ENCODE results near the gene AFAP1L1. TPM values are rescaled to one million over a fixed set of nuclear protein-coding genes. Genes with fewer than 3 reads are reported as not detected.

Gene AFAP1L1
- total RNA-seq, 1 experiment from 2014 or later = 2.0 TPM

DNA sequence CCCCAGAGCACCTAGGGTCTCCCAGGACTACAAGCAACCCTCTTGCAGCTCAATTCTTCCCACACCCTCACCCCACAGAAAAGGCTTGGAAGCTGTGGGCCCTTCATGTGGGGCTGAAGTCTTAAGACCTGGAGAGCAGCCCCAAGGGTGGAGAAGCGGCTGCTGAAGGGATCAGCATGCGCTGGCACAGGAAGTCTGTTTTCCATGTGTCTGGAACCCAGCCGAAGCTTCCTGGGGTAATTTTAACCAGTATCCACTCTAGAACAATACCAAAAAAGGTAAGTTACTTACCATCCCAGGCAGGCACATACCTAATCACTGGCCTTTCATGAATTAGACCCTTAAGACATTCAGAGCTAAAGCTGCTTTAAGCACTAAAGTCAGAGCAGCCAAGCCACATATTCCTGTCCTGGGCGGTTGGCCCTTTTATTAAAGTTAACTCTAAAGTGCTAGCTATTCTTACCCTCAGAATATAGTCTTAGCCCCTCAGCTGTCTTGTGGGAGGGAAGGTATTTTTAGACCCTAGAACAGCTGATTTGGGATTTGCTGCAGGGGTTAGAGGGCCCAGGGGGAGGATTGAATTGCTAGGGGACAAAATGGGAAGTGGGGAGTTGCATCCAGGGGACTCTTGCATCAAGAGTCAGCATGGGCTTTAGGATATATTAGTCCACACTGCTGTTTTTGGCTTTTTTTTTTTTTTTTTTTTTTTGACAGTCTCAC, 100.6 kb downstream of the AFAP1L1 start:
- no peak for DNase-seq (ENCODE audit: low spot score)

DNA sequence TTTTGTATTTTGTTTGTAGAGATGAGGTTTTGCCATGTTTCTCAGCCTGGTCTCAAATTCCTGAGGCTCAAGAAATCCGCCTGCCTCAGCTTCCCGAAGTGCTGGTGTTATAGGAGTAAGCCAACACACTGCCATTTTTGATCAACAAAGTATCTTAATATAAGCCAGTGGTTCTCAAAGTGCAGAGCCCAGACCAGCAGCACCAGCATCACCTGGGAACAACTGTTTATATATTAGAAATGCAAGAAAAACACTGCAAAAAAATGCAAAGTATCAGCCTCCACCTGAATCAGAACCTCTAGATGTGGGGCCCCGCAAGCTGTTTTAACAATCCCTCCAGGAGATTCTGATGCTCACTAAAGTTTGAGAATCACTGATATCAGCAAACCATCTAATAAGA, 101.3 kb downstream of the AFAP1L1 start:
- no peak for DNase-seq (ENCODE audit: low spot score)

DNA sequence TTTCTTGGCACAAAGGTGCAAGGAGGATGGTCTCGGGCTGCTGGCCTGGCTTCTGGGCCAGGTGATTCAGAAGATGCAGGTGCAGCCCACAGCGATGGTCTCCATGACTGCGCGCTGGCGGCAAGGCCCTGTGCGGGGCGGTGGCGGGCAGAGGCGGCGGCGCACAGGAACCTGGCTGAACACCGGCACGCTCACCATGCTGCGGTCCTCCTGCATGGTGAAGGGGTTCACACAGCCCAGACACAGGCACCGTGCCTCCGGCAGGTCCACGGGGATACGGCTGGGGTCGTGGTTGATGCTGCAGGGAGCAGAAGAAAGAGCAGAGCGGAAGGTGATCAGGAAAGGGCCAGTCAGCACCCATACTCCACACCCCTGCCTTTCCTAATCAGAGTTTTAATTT, 102.6 kb downstream of the AFAP1L1 start:
- no peak for DNase-seq (ENCODE audit: low spot score)

DNA sequence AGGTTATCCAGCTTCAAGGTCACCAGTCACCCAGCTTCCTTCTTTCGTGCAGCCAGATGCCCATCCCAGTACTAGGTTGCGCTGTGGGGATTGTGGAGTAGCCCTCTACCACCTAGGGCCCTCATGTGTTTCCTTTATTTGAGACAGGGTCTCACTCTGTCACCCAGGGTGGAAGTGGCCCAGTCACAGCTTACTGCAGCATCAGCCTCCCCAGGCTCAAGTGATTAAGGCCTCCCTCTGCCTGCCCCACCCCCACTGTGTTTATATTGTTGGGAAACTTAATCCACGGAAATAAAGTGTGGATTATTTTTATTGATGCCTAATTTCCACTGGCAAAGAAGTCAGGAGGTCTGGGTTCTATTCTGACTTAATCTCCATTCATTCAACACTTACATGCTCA, 103.1 kb downstream of the AFAP1L1 start:
- no peak for DNase-seq (ENCODE audit: low spot score)

DNA sequence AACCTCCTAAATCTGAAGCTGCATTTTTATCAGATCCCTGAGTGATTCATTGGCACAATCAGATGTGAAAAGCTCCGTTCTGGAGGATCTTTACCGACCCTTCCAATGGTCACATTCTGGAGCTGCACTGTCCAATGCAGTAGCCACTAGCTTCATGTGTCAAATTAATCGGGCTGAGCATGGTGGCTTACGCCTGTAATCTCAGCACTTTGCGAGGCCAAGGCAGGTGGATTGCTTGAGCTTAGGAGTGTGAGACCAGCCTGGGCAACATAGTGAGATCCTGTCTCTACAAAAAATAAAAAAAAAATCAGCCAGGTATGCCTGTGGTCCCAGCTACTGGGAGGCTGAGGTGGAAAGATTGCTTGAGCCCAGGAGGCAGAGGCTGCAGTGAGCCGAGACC, 103.8 kb downstream of the AFAP1L1 start:
- no peak for DNase-seq (ENCODE audit: low spot score)

- no peak for DNase-seq (ENCODE audit: low spot score)
These were observed 104.4 kb downstream of the AFAP1L1 start for GRCh38 chr5:149376104-149376503.

DNA sequence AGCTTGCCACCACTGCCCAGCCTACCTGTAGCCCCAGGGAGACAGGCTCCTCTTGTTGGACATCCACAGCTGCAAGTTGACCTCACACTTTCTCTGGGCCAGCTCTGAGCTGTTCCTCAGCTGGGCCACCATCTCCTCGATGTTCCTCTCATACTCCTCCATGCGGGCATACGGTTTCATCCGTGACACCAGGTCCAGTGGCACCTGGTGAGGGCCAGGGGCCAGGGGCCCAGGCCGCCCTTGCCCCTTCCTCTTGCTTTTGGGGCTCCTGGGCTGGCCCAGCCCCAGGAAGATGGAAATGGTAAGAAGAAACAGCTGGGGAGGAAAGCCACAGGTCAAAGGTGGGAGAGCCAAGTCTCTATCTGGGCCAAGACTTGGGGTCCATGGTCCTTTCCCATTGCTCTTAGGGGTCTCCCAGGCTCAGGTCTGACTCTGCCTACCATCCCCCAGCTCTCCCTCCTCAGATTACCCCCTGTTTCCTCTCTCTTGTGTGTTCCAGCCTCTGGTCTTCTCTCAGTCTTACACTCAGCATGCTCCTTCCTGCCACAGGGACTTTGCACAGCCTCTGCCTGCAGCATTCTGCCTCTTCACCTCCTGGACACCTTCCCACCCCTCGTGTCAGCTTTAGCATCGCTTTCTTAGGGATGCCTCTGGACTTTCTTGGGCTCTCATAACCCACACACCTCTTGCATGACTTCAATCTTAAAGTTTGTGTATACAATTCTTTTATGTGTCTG, 105.2 kb downstream of the AFAP1L1 start:
- DNase-seq (ENCODE audit: low spot score) = no peak

GRCh38 chr5:149378241-149378820, 106.7 kb downstream of the AFAP1L1 start:
- no peak for DNase-seq (ENCODE audit: low spot score)

DNA sequence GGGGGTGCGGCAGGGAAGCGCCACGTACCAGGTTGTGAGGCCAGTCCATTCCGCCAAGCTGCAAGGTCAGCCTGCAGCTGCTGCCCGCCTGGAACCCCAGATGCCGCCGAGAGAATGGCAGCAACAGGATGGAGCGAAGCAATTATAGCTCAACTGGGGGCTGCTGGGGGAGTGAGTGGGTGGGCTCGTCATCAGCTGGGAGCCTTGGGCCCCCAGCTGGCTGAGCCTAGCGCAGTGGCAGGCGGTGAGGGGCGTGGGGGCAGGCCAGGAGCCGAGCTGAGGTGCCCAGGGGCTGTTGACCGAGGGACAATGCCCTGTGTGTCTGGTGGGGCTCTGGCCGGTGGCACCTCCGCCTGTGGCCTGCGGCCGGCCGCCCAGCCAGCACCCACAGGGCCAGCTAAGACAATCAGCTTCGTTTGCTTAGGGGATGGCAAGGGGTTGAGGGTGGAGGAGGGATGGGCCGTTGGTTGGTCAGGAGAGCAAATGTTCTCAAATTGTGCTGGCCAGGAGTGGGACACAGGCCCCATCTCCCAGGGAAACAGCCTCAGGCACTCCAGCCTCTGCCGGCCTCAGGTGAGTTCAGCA, 107.6 kb downstream of the AFAP1L1 start, which contains the start of gene IL17B:
Gene IL17B (minus strand): TSS at position 116 of the 585 bp plus-strand sequence. CDS start 67 bp downstream, at position 49.
- DNase-seq (ENCODE audit: low spot score) = no peak

DNA sequence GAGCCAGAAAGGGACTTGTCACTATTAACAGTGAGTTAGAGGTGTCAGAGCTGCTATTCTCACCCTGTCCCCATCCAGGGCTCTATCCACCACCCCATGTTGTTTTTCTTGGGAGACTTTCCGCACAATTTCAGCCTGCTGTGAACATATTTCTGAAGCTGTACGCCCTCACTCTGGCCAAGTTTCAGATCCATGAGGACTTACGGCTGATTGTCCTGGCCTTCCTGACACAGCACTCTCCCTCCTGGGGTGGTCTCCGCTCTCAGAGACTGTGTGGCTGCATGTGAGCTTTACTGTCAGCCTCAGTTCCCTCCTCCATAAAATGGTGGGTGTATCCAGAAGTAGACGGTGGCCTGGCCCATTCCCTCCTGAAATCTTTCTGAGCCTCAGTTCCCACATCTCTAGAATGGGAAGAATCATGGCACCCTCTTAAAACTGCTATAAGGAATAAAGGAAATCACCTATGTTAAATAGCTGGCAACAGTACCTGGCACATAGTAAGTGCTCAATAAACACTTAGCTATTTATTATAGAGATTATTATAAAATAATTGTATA, 108.2 kb downstream of the AFAP1L1 start:
- no peak for DNase-seq (ENCODE audit: low spot score)

- no peak for DNase-seq (ENCODE audit: low spot score)
These were observed 108.9 kb downstream of the AFAP1L1 start for GRCh38 chr5:149380466-149381121.

GRCh38 chr5:149381261-149381985, 109.8 kb downstream of the AFAP1L1 start:
- no peak for DNase-seq (ENCODE audit: low spot score)

GRCh38 chr5:149381986-149382338, 110.3 kb downstream of the AFAP1L1 start:
- peak; percentile 61 for DNase-seq (ENCODE audit: low spot score)

GRCh38 chr5:149382517-149383220, 111.0 kb downstream of the AFAP1L1 start:
- no peak for DNase-seq (ENCODE audit: low spot score)

GRCh38 chr5:149383399-149383798, 111.7 kb downstream of the AFAP1L1 start:
- no peak for DNase-seq (ENCODE audit: low spot score)

DNA sequence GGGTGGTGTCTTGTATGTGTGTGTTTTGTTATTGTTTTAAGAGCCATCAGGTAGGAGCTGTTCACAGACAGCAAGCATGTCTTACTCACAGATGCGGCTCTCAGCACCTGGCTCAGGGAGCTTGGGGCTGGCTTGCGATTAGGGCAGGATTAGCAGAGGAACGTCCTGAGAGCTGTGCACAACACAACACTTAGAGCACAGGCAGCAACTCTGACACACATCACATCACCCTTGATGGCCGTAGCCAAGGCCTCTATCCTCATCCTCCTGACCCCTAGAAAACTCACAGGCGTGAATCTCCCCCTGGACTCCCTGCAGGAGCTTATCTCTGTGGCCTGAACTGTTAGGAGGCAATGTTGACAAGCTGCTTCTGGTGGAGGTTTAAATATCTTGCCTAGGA, 114.5 kb downstream of the AFAP1L1 start:
- no peak for DNase-seq (ENCODE audit: low spot score)

DNA sequence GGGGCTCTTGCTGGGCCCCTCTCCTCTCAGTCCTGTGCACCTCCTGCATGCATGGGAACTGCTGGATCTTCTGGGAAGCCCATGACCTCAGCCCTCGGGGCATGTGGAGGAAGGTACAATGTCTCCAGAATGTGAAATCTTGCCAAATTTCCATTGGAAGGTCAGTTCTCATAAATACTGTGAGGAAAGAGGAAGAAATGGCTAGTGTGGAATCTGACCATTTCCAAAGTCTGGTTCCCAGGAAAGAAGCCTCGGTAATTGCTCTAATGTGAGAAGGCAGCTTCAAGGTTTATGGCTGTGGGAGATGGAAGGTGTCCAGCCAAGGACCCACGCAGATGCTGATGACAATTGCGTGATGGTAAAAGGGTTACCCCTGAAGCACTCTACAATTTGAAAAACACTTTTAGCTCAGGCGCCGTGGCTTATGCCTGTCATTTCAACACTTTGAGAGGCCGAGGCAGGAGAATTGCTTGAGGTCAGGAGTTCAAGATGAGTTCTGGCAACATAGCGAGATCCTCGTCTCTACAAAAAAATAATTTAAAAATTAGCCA, 115.5 kb downstream of the AFAP1L1 start:
- DNase-seq (ENCODE audit: low spot score) = no peak

- no peak for DNase-seq (ENCODE audit: low spot score)
These were observed 116.3 kb downstream of the AFAP1L1 start for GRCh38 chr5:149387982-149388381.

DNA sequence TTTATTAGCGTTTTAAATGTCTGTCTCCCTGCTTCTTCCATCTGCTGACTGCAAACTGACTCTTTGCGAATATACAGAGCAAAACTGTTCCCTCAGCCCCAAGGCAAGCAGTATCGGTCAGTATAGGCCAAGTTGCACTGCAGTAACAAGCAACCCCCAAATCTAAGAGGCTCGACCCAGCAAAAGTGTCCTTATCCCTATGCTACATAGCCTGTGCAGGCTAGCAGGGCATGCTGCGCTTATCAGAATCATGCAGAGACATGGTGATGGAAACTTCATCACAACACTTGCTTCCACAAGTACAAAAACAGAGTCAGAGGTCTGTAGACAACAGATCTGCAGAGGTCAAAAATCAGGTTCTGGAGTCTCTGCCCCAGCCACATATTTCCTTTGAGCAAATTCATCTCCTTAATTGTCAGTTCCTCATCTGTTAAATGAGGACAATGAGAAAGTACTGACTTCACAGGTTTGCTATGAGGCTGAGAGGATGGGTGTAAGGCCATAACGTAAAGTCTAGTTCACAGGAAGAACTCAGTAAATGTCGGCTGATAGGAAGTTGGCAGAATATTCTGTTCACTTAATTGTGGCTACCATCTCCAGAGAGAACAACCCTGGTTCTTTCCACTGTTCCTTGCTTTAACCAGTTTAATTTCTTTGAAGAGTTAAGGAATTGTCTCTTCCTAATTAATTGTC, 117.0 kb downstream of the AFAP1L1 start:
- no peak for DNase-seq (ENCODE audit: low spot score)
